GM12878 (cell line): ENCODE data around the gene TAOK2. TPM values are rescaled to one million over a fixed set of nuclear protein-coding genes. Genes with fewer than 3 reads are reported as not detected.

Experiments used
- ATAC-seq: fragments of 200-7000 bp; cut with Tn5 transposase; 3 replicates; pipeline ENCODE4 v1.9.1; 2020; ENCODE audit warnings: mild to moderate bottlenecking, moderate library complexity
- BruUV-seq: library from RNA; stranded (reverse); fragments of 400-500 nt; replicated peaks from 2 replicates; lab custom pipeline; 2021; lab: Mats Ljungman, UMichigan
- CTCF ChIA-PET: fragments of 300-600 bp; sonication (Branson Sonifier 250); formaldehyde crosslinking; extraction: SDS; loops from one replicate; lab custom pipeline; 2021; ENCODE audit warnings: inconsistent platforms; lab: Yijun Ruan, JAX
- POLR2A ChIA-PET: fragments of 350-600 bp; formaldehyde crosslinking; extraction: SDS; loops from one replicate; lab custom pipeline; 2021; ENCODE audit warnings: inconsistent platforms; lab: Charles Lee
- RAD21 ChIA-PET: fragments of 300-600 bp; sonication (Branson Sonifier 250); formaldehyde crosslinking; loops from one replicate; lab custom pipeline; 2023; ENCODE audit warnings: antibody characterized with exemption; ENCODE audit not compliant: unreplicated experiment; lab: Charles Lee
- SMC1A ChIA-PET: fragments of 300-600 bp; sonication (Branson Sonifier 250); formaldehyde crosslinking; loops from one replicate; lab custom pipeline; 2023; ENCODE audit not compliant: unreplicated experiment, uncharacterized antibody; lab: Charles Lee
- DNase-seq: peaks from one replicate; pipeline ENCODE4 v3.0.0-alpha.2; 2011; ENCODE audit warnings: low read depth, low spot score
- FAIRE-seq: peaks from 3 replicates; lab custom pipeline; 2011; peaks lifted over from hg19 to GRCh38; lab: Jason Lieb, UNC
- H2AFZ ChIP-seq: 2 replicates; pipeline ENCODE4 v1.6.0; 2011; ENCODE audit warnings: low read depth, low read length, control low read depth; ENCODE audit not compliant: control insufficient read depth
- H3K27ac ChIP-seq: 2 replicates; pipeline ENCODE4 v1.5.1; 2011; ENCODE audit warnings: control low read depth; ENCODE audit not compliant: control insufficient read depth, insufficient read depth
- H3K27me3 ChIP-seq, 2 experiments: replicated peaks in 1 of 2; 2 replicates each; pipeline versions ENCODE4 v1.6.0 to v1.6.1; 2011; ENCODE audit warnings: low read length in 1 of 2; ENCODE audit not compliant: control insufficient read depth in 2 of 2, insufficient read depth in 2 of 2
- H3K36me3 ChIP-seq, 2 experiments: 2 replicates each; pipeline ENCODE4 v1.5.1; 2011; ENCODE audit warnings: low read length in 1 of 2; ENCODE audit not compliant: control insufficient read depth in 2 of 2, insufficient read depth in 2 of 2
- H3K4me1 ChIP-seq: 2 replicates; pipeline ENCODE4 v1.6.1; 2011; ENCODE audit warnings: mild to moderate bottlenecking, low read length, moderate library complexity, mixed read lengths; ENCODE audit not compliant: control insufficient read depth, insufficient read depth
- H3K4me2 ChIP-seq: 2 replicates; pipeline ENCODE4 v1.6.0; 2011; ENCODE audit warnings: control low read depth; ENCODE audit not compliant: control insufficient read depth, insufficient read depth
- H3K4me3 ChIP-seq: fragments of 200-600 bp; sonication (generic); 2 replicates; pipeline ENCODE4 v1.5.1; 2016
- H3K79me2 ChIP-seq: 2 replicates; pipeline ENCODE4 v1.6.0; 2011; ENCODE audit warnings: low read length; ENCODE audit not compliant: control insufficient read depth, insufficient read depth
- H3K9ac ChIP-seq: 2 replicates; pipeline ENCODE4 v1.8.0; 2011; ENCODE audit warnings: low read length, control low read depth, mixed read lengths; ENCODE audit not compliant: control insufficient read depth, insufficient read depth
- H3K9me3 ChIP-seq: replicated peaks from 3 replicates; pipeline ENCODE4 v1.5.1; 2011; ENCODE audit warnings: mild to moderate bottlenecking, low read length; ENCODE audit not compliant: control insufficient read depth, insufficient read depth
- H4K20me1 ChIP-seq: 2 replicates; pipeline ENCODE4 v1.6.0; 2011; ENCODE audit not compliant: control insufficient read depth, insufficient read depth
- EP300 ChIP-seq, 2 experiments: fragments of 150-350 bp in 1 of 2; IDR thresholded peaks; 2 replicates each; pipeline ENCODE4 v1.6.1; 2011 to 2012; ENCODE audit warnings: low read depth in 2 of 2, low read length in 2 of 2, borderline replicate concordance in 1 of 2, improper control_type of control experiment in 1 of 2, inconsistent platforms in 1 of 2; ENCODE audit not compliant: control insufficient read depth in 1 of 2
- FOXK2 ChIP-seq: fragments of 450-650 bp; IDR thresholded peaks from 2 replicates; pipeline ENCODE4 v1.6.1; 2017; ENCODE audit warnings: mild to moderate bottlenecking, moderate library complexity
- KDM1A ChIP-seq: fragments of 200-600 bp; sonication (generic); IDR thresholded peaks from 2 replicates; pipeline ENCODE4 v1.6.1; 2016; ENCODE audit warnings: borderline replicate concordance
- WGBS: methylation state at CpG from one replicate; pipeline ENCODE4 v1.1.6; 2016; ENCODE audit warnings: low lambda C conversion rate; ENCODE audit not compliant: insufficient replicate concordance, insufficient coverage; ENCODE audit errors: missing lambda C conversion rate; 5-methylcytosine and 5-hydroxymethylcytosine counted together
- in situ Hi-C: fragments of 300-500 bp; cut with MboI; formaldehyde crosslinking; loops from 9 replicates; pipeline ENCODE4 v1.14.3; 2018; ENCODE audit warnings: mixed read lengths
- intact Hi-C: fragments of 100-400 bp; cut with micrococcal nuclease; formaldehyde crosslinking; loops from one replicate; pipeline ENCODE4 v1.14.2; 2022; ENCODE audit not compliant: unreplicated experiment
- polyA plus RNA-seq, 11 experiments: library from polyadenylated mRNA; depleted of rRNA in 4 of 11; unstranded in 6 of 11; stranded (reverse) in 5 of 11; fragments of >200 nt; fragmentation: Nextera tagmentation in 4 of 11; fragmentation: Illumina TruSeq in 1 of 11; extraction: Ambion mirVana in 4 of 11; extraction: Trizol in 1 of 11; gene quantifications; 1 replicate in 1 of 11; 2 replicates in 10 of 11; pipeline versions ENCODE4 v1.2.1 to v1.2.3, GENCODE V29; 2011 to 2016; ENCODE audit warnings: inconsistent platforms in 2 of 11, missing spikeins in 2 of 11, low read depth in 1 of 11
- total RNA-seq, 4 experiments: library from RNA; depleted of rRNA in 3 of 4; stranded (reverse); fragments of >200 nt in 3 of 4; fragmentation: Illumina TruSeq in 1 of 4; extraction: Trizol in 1 of 4; gene quantifications; 2 replicates each; pipeline versions ENCODE4 v1.2.1 to v1.2.3, GENCODE V29; 2013 to 2021
- TF ChIP-seq, protein P1 (sequence below): IDR thresholded peaks from 2 replicates; pipeline ENCODE4 v1.6.1; 2011; ENCODE audit warnings: low read depth, mild to moderate bottlenecking, low read length, moderate library complexity, borderline replicate concordance; ENCODE audit errors: extremely low read depth
- TF ChIP-seq, protein P2 (sequence below): fragments of 150-350 bp; IDR thresholded peaks from 2 replicates; pipeline ENCODE4 v1.6.1; 2016; ENCODE audit warnings: low read depth, low read length

The TAOK2 gene
- total and polyA plus RNA-seq, 10 of the 15 experiments (the other 5 are each of a cell fraction or from before 2014, with no cell fraction given) = 0.14 to 40.2 (median 11.6) TPM

DNA sequence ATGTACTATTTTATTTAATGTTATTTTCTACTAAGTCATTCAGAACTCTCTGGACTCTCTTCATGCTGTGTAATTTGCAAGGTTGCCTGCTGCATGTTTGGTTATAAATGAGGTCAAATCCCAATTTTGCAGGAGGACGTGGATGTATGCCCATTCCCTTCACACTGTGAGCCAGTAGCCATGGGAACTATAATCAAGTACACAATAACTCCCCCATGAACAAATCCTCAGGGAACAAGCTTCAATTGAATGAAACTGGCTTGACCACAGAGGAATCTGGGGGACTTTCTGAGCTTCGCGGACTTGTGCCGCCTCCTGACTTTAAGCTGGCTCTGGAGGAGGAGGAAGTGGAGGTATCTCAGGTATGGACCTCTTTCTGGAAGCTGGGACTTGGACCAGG is 33.0 kb upstream of the TAOK2 start (continued):
- no peak for TF ChIP-seq KDM1A

DNA sequence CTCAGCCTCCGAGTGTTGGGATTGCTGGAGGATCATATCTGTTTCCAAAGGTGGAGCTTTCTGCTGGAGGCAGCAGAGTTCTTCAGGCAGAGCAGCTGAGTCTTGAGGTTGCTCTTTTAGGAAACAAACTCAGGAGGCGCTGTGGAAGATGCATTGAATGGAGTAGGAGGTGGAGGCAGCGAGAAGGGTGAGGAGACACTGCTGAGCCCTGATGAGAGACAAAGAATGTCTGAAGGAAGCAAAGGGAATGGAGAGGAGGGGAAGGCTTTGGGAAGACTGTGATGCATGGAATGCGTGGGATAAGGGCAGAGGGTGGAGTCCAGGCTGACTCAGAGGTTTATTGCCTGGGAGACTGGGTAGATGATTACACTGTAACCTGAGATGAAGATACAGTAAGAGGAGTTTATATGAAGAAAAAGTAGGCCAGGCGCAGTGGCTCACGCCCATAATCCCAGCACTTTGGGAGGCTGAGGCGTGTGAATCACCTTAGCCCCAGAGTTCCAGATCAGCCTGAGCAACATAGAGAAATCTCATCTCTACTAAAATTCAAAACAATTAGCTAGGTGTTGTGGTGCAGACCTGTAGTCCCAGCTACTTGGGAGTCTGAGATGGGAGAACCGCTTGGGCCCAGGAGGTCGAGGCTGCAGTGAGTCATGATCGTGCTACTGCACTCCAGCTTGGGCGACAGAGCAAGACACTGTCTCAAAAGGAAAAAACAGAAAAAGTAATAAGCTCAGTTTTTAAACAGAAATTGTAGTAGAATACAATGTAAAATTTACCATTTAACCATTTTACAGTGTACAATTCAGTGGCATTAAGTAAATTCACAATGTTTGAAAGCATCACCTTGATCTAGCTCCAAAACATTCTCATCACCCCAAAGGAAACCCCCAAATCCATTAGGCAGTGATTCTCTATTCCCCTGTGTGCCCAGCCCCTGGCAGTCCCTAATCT is 29.5 kb upstream of the TAOK2 start:
- 48% methylated on average over 11 of the region's 11 CpGs for WGBS
- RAD21 ChIA-PET = no interaction called here
- CTCF ChIA-PET = interaction anchor here (0.8 kb wide), 1 partner anchor 88 kb away, joined by 3 read pairs; no protein-coding TSS in a partner anchor
- Histone ChIP-seq H3K4me1 (no peaks in the 10 kb centered on the region), H3K4me2 (no peak overlapping the region), H3K9ac (no peak overlapping the region), H3K27me3 (no peaks in the 10 kb centered on the region; a peak in 2 of 4 replicates), H2AFZ (no peak overlapping the region), H3K79me2 (no peaks in the 10 kb centered on the region), H3K36me3 (no peaks in the 10 kb centered on the region), H3K4me3 (no peak overlapping the region), H3K27ac (no peak overlapping the region), H4K20me1 (no peaks in the 10 kb centered on the region), H3K9me3 (no peaks in the 10 kb centered on the region)
- SMC1A ChIA-PET = interaction anchor here (1.0 kb wide), 1 partner anchor 96 kb away, joined by 3 read pairs; no protein-coding TSS in a partner anchor
- DNase-seq (no peak), ATAC-seq (no peak), FAIRE-seq (no peak)
- POLR2A ChIA-PET = no interaction called here
- TF ChIP-seq FOXK2 (0 out of 2 replicates have a peak, but pooled peaks have one; percentile 13), EP300 (IDR thresholded peaks at IDR 0.05; ENCODE audit: borderline replicate concordance in 1 of 2, control insufficient read depth in 1 of 2, low read depth in 2 of 2, low read length in 2 of 2) (no peak)
- TF ChIP-seq, protein P1, sequence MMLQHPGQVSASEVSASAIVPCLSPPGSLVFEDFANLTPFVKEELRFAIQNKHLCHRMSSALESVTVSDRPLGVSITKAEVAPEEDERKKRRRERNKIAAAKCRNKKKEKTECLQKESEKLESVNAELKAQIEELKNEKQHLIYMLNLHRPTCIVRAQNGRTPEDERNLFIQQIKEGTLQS = no peak
- TF ChIP-seq, protein P2, sequence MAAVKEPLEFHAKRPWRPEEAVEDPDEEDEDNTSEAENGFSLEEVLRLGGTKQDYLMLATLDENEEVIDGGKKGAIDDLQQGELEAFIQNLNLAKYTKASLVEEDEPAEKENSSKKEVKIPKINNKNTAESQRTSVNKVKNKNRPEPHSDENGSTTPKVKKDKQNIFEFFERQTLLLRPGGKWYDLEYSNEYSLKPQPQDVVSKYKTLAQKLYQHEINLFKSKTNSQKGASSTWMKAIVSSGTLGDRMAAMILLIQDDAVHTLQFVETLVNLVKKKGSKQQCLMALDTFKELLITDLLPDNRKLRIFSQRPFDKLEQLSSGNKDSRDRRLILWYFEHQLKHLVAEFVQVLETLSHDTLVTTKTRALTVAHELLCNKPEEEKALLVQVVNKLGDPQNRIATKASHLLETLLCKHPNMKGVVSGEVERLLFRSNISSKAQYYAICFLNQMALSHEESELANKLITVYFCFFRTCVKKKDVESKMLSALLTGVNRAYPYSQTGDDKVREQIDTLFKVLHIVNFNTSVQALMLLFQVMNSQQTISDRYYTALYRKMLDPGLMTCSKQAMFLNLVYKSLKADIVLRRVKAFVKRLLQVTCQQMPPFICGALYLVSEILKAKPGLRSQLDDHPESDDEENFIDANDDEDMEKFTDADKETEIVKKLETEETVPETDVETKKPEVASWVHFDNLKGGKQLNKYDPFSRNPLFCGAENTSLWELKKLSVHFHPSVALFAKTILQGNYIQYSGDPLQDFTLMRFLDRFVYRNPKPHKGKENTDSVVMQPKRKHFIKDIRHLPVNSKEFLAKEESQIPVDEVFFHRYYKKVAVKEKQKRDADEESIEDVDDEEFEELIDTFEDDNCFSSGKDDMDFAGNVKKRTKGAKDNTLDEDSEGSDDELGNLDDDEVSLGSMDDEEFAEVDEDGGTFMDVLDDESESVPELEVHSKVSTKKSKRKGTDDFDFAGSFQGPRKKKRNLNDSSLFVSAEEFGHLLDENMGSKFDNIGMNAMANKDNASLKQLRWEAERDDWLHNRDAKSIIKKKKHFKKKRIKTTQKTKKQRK = no peak
- intact Hi-C loops = loop anchor here (2.0 kb wide), 1 partner anchor 55 kb away; no protein-coding TSS in a partner anchor
- no TSS peak for BruUV-seq
- in situ Hi-C loops = no loop called here
